Esophagus muscularis mucosa (tissue), 4 donors: ENCODE measurements around the gene PRR5L. TPM values are rescaled to one million over a fixed set of nuclear protein-coding genes. Genes with fewer than 3 reads are reported as not detected.

ENCODE experiments used
- DNase-seq: peaks from one replicate; pipeline ENCODE4 v3.0.0-alpha.2; 2017; ENCODE audit errors: extremely low spot score
- H3K27ac ChIP-seq, 4 donors: fragments of 200-600 bp; sonication (generic); replicated peaks in 1 of 4; 1 replicate in 3 of 4; 2 replicates in 1 of 4; pipeline ENCODE4 v1.5.1; 2016 to 2019; ENCODE audit warnings: mild to moderate bottlenecking in 1 of 4
- H3K27me3 ChIP-seq, 4 donors: fragments of 200-600 bp; sonication (generic); one replicate each; pipeline versions ENCODE4 v1.5.1 to v1.6.0; 2016 to 2019
- H3K36me3 ChIP-seq, 4 donors: fragments of 200-600 bp; sonication (generic); one replicate each; pipeline ENCODE4 v1.5.1; 2016 to 2019
- H3K4me1 ChIP-seq, 4 donors: fragments of 200-600 bp; sonication (generic); one replicate each; pipeline ENCODE4 v1.5.1; 2016 to 2019
- H3K4me3 ChIP-seq, 4 donors: fragments of 200-600 bp; sonication (generic); 1 replicate in 2 of 4; 2 replicates in 2 of 4; pipeline ENCODE4 v1.5.1; 2016 to 2019; ENCODE audit warnings: mild to moderate bottlenecking in 4 of 4, moderate library complexity in 1 of 4
- H3K9me3 ChIP-seq, 4 donors: fragments of 200-600 bp; sonication (generic); 1 replicate in 3 of 4; 2 replicates in 1 of 4; pipeline ENCODE4 v1.5.1; 2016 to 2019
- CTCF ChIP-seq, 3 experiments: fragments of 200-600 bp in 2 of 3; fragments of 450-650 bp in 1 of 3; sonication (generic) in 2 of 3; IDR thresholded peaks; one replicate each; pipeline ENCODE4 v1.5.1; 2017 to 2019; ENCODE audit warnings: antibody characterized with exemption in 3 of 3, mild to moderate bottlenecking in 2 of 3, moderate library complexity in 1 of 3
- EP300 ChIP-seq: sonication (generic); formaldehyde crosslinking; IDR thresholded peaks from one replicate; pipeline ENCODE4 v1.6.1; 2017; ENCODE audit warnings: antibody characterized with exemption
- POLR2A ChIP-seq: fragments of 450-650 bp; IDR thresholded peaks from one replicate; pipeline ENCODE4 v1.6.1; 2017; ENCODE audit warnings: antibody characterized with exemption, moderate library complexity, mild to moderate bottlenecking, low read depth
- POLR2AphosphoS5 ChIP-seq, 2 donors: sonication (generic); formaldehyde crosslinking; IDR thresholded peaks; one replicate each; pipeline ENCODE4 v1.6.1; 2017; ENCODE audit warnings: antibody characterized with exemption in 2 of 2
- WGBS: methylation state at CpG from one replicate; pipeline ENCODE4 v1.1.5; 2018; 5-methylcytosine and 5-hydroxymethylcytosine counted together
- intact Hi-C: fragments of 100-400 bp; cut with DNase I; formaldehyde crosslinking; loops from one replicate; pipeline ENCODE4 v1.15.1; 2023
- total RNA-seq, 4 donors: library from RNA; depleted of rRNA; stranded (reverse); fragments of >200 nt; gene quantifications; one replicate each; pipeline versions ENCODE4 v1.1.0 to v1.2.1, GENCODE V29; 2016

The PRR5L gene
- total RNA-seq, 4 donors from 2014 or later: 1.7 to 9.6 (median 3.1) TPM

GRCh38 chr11:36411202-36411640 lies 115.1 kb downstream of the PRR5L start:
- Histone ChIP-seq H3K4me1 (peaks cover 0 to 24% (median 19%) of the 10 kb centered on the region in 4 donors), H3K36me3 (peaks cover 0 to 3% (median 0%) of the 10 kb centered on the region in 4 donors), H3K4me3 (no peak overlapping the region), H3K27me3 (no peaks in the 10 kb centered on the region), H3K27ac (peak overlapping the region in 1 of 4 donors; percentile 42), H3K9me3 (no peaks in the 10 kb centered on the region)
- TF ChIP-seq POLR2A (no peak), CTCF (IDR thresholded peaks at IDR 0.05) (no peak), POLR2AphosphoS5 (IDR thresholded peaks at IDR 0.05) (no peak), EP300 (no peak)
- intact Hi-C loops: no loop called here
- no peak for DNase-seq
- WGBS: 77% methylated on average over 9 of the region's 9 CpGs

DNA sequence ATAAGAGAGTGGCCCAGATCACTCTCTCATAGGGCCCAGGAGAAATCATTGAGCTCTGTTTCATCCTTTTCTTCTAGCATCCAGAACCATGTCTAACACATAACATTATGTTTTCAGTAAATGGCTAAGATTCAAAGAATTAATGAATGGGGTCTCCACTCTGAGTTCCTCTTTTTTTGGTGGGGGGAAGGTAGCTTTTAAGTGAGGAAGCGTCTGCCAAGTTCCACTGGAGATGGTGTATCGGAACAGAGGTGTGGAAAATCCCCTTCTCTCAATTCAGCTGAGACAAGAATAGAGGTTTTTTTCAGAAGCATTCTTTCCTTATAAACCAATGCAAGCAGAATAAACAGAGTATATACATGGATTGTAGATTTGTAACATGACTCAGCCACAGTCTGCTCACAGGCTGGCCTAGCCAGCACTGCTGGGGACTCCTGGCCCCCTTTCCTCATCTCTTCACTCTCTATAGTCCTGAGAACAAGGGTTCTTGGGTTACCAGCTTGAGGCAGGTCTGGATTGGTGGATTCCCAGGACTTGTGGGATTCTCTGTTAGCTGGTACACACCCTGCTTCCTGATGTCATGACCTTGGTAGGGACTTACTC lies 116.8 kb downstream of the PRR5L start:
- no peak for TF ChIP-seq EP300
- TF ChIP-seq POLR2AphosphoS5 (IDR thresholded peaks at IDR 0.05): no peak
- TF ChIP-seq POLR2A: no peak
- no peak for TF ChIP-seq CTCF (IDR thresholded peaks at IDR 0.05)
- 21% methylated on average over 2 of the region's 2 CpGs for WGBS
- peaks cover 0 to 3% (median 0%) of the 10 kb centered on the region in 4 donors for H3K36me3 ChIP-seq

DNA sequence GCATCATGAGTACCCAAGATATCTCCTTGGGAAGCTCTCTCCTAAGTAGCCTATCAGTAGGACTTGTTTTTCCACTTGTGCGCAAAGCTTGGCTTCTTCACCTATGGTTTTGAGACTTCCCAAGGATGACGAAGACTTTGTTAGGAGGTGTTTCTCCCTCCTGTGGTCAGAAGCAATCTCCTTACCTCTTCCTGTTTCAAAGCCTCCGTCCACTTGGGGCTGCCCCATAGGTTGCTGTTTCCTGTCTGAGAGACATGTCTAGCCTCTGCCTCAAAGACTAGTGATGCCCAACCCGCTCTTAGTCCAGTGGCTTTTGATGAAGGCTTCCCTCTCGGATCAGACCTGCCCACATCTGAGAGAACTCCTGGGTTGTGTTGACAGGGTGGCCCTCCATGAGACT lies 121.1 kb downstream of the PRR5L start:
- Histone ChIP-seq H3K9me3 (no peaks in the 10 kb centered on the region), H3K4me1 (peaks cover 0 to 18% (median 16%) of the 10 kb centered on the region in 4 donors), H3K27ac (no peak overlapping the region), H3K4me3 (no peak overlapping the region), H3K27me3 (peaks cover 0 to 7% (median 0%) of the 10 kb centered on the region in 4 donors), H3K36me3 (peaks cover 0 to 10% (median 0%) of the 10 kb centered on the region in 4 donors)
- DNase-seq: no peak
- intact Hi-C loops: no loop called here
- WGBS: 65% methylated on average over 5 of the region's 5 CpGs
- no peak for TF ChIP-seq CTCF (IDR thresholded peaks at IDR 0.05)
- TF ChIP-seq POLR2A: no peak
- TF ChIP-seq EP300: no peak
- no peak for TF ChIP-seq POLR2AphosphoS5 (IDR thresholded peaks at IDR 0.05)

More for the DNA sequence above, 116.8 kb downstream of the PRR5L start:
- intact Hi-C loops: no loop called here
- Histone ChIP-seq H3K27ac (no peak overlapping the region), H3K9me3 (no peaks in the 10 kb centered on the region), H3K4me1 (peaks cover 0 to 24% (median 19%) of the 10 kb centered on the region in 4 donors), H3K27me3 (no peaks in the 10 kb centered on the region), H3K4me3 (no peak overlapping the region)
- no peak for DNase-seq

GRCh38 chr11:36419791-36420424 lies 123.8 kb downstream of the PRR5L start:
- no peak for DNase-seq
- no peak overlapping the region for H3K27ac ChIP-seq
- peaks cover 0 to 7% (median 0%) of the 10 kb centered on the region in 4 donors for H3K36me3 ChIP-seq
- peaks cover 0 to 22% (median 0%) of the 10 kb centered on the region in 4 donors for H3K27me3 ChIP-seq
- no peak overlapping the region for H3K4me3 ChIP-seq
- H3K9me3 ChIP-seq: no peaks in the 10 kb centered on the region
- intact Hi-C loops: no loop called here
- 82% methylated on average over 7 of the region's 7 CpGs for WGBS
- TF ChIP-seq CTCF (IDR thresholded peaks at IDR 0.05) (no peak), POLR2AphosphoS5 (IDR thresholded peaks at IDR 0.05) (no peak), EP300 (no peak), POLR2A (no peak)
- peaks cover 0 to 18% (median 16%) of the 10 kb centered on the region in 4 donors for H3K4me1 ChIP-seq
